ENCODE results near the gene GOSR1.

GRCh38 chr17:30558686-30559545 is 81.7 kb downstream of the GOSR1 start:
- TF ChIP-seq ZFP3 (CRISPR knock-in tag; IDR thresholded peaks at IDR 0.05) (no peak), ZNF565 (CRISPR knock-in tag; conservative IDR thresholded peaks at IDR 0.05; ENCODE audit: low read depth) (no peak), PPARA (CRISPR knock-in tag; IDR thresholded peaks at IDR 0.05; ENCODE audit: borderline replicate concordance) (no peak), PATZ1 (CRISPR knock-in tag; IDR thresholded peaks at IDR 0.05; ENCODE audit: borderline replicate concordance) (no peak), BACH2 (CRISPR knock-in tag; IDR thresholded peaks at IDR 0.05; ENCODE audit: borderline replicate concordance) (no peak), ESRRG (CRISPR knock-in tag; IDR thresholded peaks at IDR 0.05) (no peak), ISL1 (CRISPR knock-in tag; IDR thresholded peaks at IDR 0.05) (no peak), TOX (CRISPR knock-in tag; IDR thresholded peaks at IDR 0.05; ENCODE audit: borderline replicate concordance) (no peak), RARB (CRISPR knock-in tag; IDR thresholded peaks at IDR 0.05) (no peak), ZFP30 (CRISPR knock-in tag; IDR thresholded peaks at IDR 0.05) (no peak), ZNF8 (CRISPR knock-in tag; IDR thresholded peaks at IDR 0.05) (no peak), TCF4 (CRISPR knock-in tag; IDR thresholded peaks at IDR 0.05; ENCODE audit: borderline replicate concordance) (no peak), CSDC2 (CRISPR knock-in tag; IDR thresholded peaks at IDR 0.05) (no peak)

Measured in SK-N-SH treated with all-trans-retinoic acid at 6 μM for 48 hours (cell line).